ENCODE data around the gene PRIMPOL. TPM values are rescaled to one million over a fixed set of nuclear protein-coding genes. Genes with fewer than 3 reads are reported as not detected.

The PRIMPOL gene
- total and polyA plus RNA-seq, 9 of the 15 experiments (the other 6 are each of a cell fraction or from before 2014, with no cell fraction given): 11.0 to 32.0 (median 16.1) TPM

GRCh38 chr4:184733654-184734524, 84.4 kb downstream of the PRIMPOL start, which contains the start of gene CENPU (continued):
- TF ChIP-seq ATF2 (CRISPR knock-in tag; IDR thresholded peaks at IDR 0.05) (no peak), GTF2B (IDR thresholded peaks at IDR 0.05; ENCODE audit: extremely low read depth, insufficient read length) (no peak), NCOA2 (IDR thresholded peaks at IDR 0.05; ENCODE audit: partially characterized antibody in 2 of 2) (no peak), ZC3H8 (IDR thresholded peaks at IDR 0.05) (no peak), ZNF318 (IDR thresholded peaks at IDR 0.05; ENCODE audit: borderline replicate concordance in 1 of 2, low read depth in 1 of 2) (no peak), CCNT2 (IDR thresholded peaks at IDR 0.05; ENCODE audit: borderline replicate concordance, extremely low read depth, insufficient read length, low read depth, low read length) (peak; percentile 79), TRIM28 (IDR thresholded peaks at IDR 0.05) (no peak; the same call in 1 of the 2 replicates), ZNF830 (CRISPR knock-in tag; IDR thresholded peaks at IDR 0.05) (0 out of 2 replicates have a peak, but pooled peaks have one; percentile 36), FUS (optimal IDR thresholded peaks at IDR 0.05; ENCODE audit: low read depth, low read length) (no peak), HEY1 (CRISPR knock-in tag; IDR thresholded peaks at IDR 0.05; ENCODE audit: borderline replicate concordance) (no peak), KDM5B (IDR thresholded peaks at IDR 0.05; ENCODE audit: insufficient replicate concordance, low read depth, low read length) (peak; percentile 92), MIER1 (IDR thresholded peaks at IDR 0.05; ENCODE audit: low read depth) (no peak), SPI1 (IDR thresholded peaks at IDR 0.05; ENCODE audit: borderline replicate concordance, low read depth, low read length) (no peak), POLR2AphosphoS5 (IDR thresholded peaks at IDR 0.05; ENCODE audit: control insufficient read depth, insufficient read depth, low read depth, low read length) (peak; percentile 82), GATA2 (CRISPR knock-in tag; IDR thresholded peaks at IDR 0.05) (no peak)

All from K562 (cell line).